WI38 (cell line): ENCODE results near the gene MCC.
"Not testable (repeated sequence)": the region's sequence is repeated elsewhere in the genome, so short reads cannot be mapped to it uniquely, and the experiment has no call there.

Experiments used
- H3K4me3 ChIP-seq: 2 replicates; pipeline ENCODE4 v1.5.1; 2011; ENCODE audit warnings: low read depth, mild to moderate bottlenecking, control low read depth, low read length
- CTCF ChIP-seq: IDR thresholded peaks from 2 replicates; pipeline ENCODE4 v1.5.1; 2012; ENCODE audit warnings: low read depth, mild to moderate bottlenecking, control low read depth, low read length

MCC gene

GRCh38 chr5:113474100-113474728 is 14.0 kb downstream of the MCC start:
- H3K4me3 ChIP-seq: no peak overlapping the region
- no peak for TF ChIP-seq CTCF

DNA sequence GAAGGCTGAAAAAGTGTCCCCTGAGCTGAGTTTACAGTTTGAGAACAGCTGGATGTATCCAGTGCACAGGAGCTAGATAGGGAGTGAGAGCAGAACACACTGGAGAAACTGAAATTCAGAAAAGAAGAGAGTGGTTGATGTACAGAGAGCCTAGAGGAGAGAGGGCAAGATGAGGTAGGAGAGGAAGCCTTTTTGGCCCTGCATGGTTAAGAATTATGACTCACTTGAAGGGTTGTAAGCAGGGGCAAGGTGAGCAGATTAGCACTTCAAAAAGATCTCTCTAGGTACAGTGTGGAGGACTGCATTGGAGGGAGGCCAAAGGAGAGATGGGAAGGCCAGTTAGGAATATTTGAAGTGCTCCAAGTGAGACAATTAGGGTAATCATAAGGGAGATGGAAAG is 25.2 kb downstream of the MCC start:
- TF ChIP-seq CTCF: no peak
- no peak overlapping the region for H3K4me3 ChIP-seq

- not testable (repeated sequence) for H3K4me3 ChIP-seq
Measured at GRCh38 chr5:113457106-113457505, 31.1 kb downstream of the MCC start.

GRCh38 chr5:113452941-113453340 is 35.3 kb downstream of the MCC start:
- no peak overlapping the region for H3K4me3 ChIP-seq
- no peak for TF ChIP-seq CTCF

DNA sequence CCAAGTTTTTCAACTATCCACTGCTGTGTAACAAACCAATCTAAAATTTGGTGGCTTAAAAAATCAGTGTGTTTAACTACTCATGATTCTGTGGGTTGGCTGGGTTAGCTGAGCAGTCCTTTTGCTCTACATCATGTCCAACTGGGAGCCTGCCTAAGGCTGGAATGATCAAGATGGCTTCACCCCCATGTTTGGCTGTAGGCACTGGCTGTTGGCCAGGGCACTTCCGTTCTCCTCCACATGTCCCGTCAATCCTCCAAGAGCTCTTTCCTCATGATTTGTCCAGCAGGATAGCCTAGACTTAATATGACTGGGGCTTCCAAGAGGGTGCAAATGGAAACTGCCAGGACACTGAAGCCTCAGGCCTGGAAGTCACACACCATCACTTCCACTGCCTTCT is 36.5 kb downstream of the MCC start:
- H3K4me3 ChIP-seq: no peak overlapping the region
- TF ChIP-seq CTCF: no peak

- no peak for TF ChIP-seq CTCF
- H3K4me3 ChIP-seq: no peak overlapping the region
Measured at GRCh38 chr5:113450929-113451328, 37.3 kb downstream of the MCC start.

- TF ChIP-seq CTCF: no peak
- H3K4me3 ChIP-seq: no peak overlapping the region
Measured at GRCh38 chr5:113450462-113450861, 37.8 kb downstream of the MCC start.

DNA sequence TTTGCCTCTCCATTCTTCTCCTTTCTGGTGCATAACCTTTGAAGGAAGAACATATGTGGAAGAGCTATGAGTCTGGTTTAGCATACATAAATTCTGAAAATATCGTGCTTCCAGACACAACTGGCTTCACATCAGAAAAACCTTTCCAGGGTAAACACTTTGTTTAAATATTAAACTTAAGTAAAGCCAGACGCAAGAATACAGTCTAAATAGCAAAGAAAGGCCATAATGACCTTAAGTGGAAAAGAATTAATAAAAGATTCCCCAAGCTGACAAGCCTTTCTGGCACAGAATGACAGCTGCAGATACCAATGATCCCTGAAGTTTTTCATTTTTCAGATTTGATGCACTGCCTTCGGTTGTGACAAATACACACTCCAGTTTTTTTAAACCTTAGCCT is 40.0 kb downstream of the MCC start:
- no peak for TF ChIP-seq CTCF
- no peak overlapping the region for H3K4me3 ChIP-seq
